KOPT-K1 (cell line): Measurements from ENCODE around the gene GFRA1.

ENCODE experiments used
- H3K27ac ChIP-seq: fragments of 200-600 bp; sonication (generic); 2 replicates; pipeline ENCODE4 v1.5.1; 2016; ENCODE audit warnings: antibody characterized with exemption, mild to moderate bottlenecking, low read depth, low read length; ENCODE audit not compliant: poor library complexity, severe bottlenecking
- H3K36me3 ChIP-seq: fragments of 200-600 bp; sonication (generic); 2 replicates; pipeline ENCODE4 v1.5.1; 2017; ENCODE audit warnings: antibody characterized with exemption, mild to moderate bottlenecking, low read length, moderate library complexity; ENCODE audit not compliant: insufficient read depth
- H3K9me3 ChIP-seq: fragments of 200-600 bp; sonication (generic); 2 replicates; pipeline ENCODE4 v1.5.1; 2017; ENCODE audit warnings: antibody characterized with exemption, low read length, mild to moderate bottlenecking; ENCODE audit not compliant: insufficient read depth, poor library complexity, severe bottlenecking

Gene GFRA1, protein sequence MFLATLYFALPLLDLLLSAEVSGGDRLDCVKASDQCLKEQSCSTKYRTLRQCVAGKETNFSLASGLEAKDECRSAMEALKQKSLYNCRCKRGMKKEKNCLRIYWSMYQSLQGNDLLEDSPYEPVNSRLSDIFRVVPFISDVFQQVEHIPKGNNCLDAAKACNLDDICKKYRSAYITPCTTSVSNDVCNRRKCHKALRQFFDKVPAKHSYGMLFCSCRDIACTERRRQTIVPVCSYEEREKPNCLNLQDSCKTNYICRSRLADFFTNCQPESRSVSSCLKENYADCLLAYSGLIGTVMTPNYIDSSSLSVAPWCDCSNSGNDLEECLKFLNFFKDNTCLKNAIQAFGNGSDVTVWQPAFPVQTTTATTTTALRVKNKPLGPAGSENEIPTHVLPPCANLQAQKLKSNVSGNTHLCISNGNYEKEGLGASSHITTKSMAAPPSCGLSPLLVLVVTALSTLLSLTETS

GRCh38 chr10:116272440-116273283 lies at the start of gene GFRA1:
TSS of gene GFRA1 (minus strand) at chr10:116273206. CDS start at chr10:116272029, 1,177 bp downstream.
- no peaks in the 10 kb centered on the region for H3K9me3 ChIP-seq
- H3K36me3 ChIP-seq = no peaks in the 10 kb centered on the region
- no peak within 1 kb of the TSS for H3K27ac ChIP-seq

GRCh38 chr10:116316503-116316902 lies 43.5 kb upstream of the GFRA1 start:
- H3K9me3 ChIP-seq = no peaks in the 10 kb centered on the region
- H3K36me3 ChIP-seq = no peaks in the 10 kb centered on the region
- H3K27ac ChIP-seq = no peak overlapping the region

DNA sequence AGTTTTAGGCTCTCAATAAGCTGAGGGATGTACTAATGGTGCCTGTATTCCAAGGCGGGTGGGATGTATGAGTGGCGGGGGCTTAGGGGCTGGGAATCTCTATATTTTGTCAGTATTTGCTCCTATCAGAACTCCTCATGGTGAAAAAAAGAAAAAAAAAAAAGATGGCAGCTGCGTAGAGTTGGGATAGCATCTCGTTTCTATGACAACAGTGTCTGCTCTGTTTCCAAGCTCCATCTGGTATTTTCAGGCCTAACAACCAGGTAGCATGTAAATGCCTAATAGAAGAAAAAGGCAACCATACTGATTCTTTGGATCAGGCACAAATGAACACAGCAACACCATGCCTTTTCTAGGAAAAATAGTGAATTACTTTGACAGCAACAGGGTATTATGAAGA lies 39.5 kb upstream of the GFRA1 start:
- Histone ChIP-seq H3K36me3 (no peaks in the 10 kb centered on the region), H3K27ac (no peak overlapping the region), H3K9me3 (no peaks in the 10 kb centered on the region)

GRCh38 chr10:116311706-116312490 lies 38.9 kb upstream of the GFRA1 start:
- H3K27ac ChIP-seq = no peak overlapping the region
- H3K36me3 ChIP-seq = no peaks in the 10 kb centered on the region
- H3K9me3 ChIP-seq = no peaks in the 10 kb centered on the region

DNA sequence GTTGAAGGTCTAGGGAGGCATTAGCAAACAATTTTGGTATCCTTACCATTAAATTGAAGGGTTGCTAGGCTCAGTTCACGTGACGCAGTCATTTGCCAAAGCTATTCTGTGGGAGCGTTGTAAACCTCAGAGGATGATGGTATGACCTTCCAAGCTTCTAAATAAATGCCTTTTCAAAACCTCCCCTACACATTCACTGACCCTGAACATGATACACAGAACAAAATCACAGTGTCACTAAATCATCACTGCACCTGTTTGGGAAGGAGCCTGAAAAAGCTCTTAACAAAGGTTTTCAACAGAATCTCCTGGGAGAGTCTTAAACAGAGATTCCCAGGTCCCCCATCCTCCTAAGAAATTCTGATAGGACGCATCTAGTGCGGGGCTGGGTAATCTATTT lies 38.0 kb upstream of the GFRA1 start:
- H3K36me3 ChIP-seq = no peaks in the 10 kb centered on the region
- no peaks in the 10 kb centered on the region for H3K9me3 ChIP-seq
- no peak overlapping the region for H3K27ac ChIP-seq

DNA sequence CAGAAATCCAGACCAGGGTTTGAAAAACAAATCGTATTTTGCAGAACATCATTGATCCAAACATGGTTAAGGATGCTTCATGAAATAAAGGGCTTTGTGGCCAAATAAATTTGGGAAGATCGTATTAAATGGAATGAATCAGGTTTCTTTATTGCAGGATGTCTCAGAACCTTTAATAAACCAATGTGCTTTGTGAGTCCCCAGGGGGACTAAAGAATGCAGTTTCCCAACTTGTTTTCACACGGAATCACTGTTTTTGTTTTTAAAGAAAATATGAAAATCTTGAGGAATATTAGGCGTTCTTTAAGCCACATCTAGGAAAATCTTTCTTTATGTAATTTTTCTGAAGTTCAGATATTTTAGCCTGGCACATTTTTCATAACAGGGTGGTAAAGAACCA lies 34.4 kb upstream of the GFRA1 start:
- no peaks in the 10 kb centered on the region for H3K36me3 ChIP-seq
- no peak overlapping the region for H3K27ac ChIP-seq
- H3K9me3 ChIP-seq = no peaks in the 10 kb centered on the region

DNA sequence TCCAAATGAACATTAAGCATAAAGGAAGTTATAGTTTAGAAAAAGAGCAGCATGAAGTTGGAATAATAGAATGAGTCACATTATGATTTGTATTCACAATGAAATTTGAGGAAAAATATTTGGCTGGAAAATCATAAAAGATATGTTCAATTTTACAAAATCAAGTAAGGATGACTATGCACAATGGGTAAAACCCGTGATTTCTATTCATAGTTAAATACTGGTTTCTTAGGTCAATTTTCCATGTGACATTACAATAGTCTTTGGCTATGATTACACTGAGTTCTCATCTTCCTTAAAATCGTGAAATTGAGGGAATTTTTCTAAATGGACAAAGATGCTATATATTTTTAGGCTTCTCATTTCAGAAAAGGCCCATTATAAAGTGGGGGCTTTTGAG lies 33.8 kb upstream of the GFRA1 start:
- H3K9me3 ChIP-seq = no peaks in the 10 kb centered on the region
- H3K27ac ChIP-seq = no peak overlapping the region
- H3K36me3 ChIP-seq = no peaks in the 10 kb centered on the region

- H3K27ac ChIP-seq = no peak overlapping the region
- H3K36me3 ChIP-seq = no peaks in the 10 kb centered on the region
- H3K9me3 ChIP-seq = no peaks in the 10 kb centered on the region
Measured at GRCh38 chr10:116304923-116305322, 31.9 kb upstream of the GFRA1 start.

DNA sequence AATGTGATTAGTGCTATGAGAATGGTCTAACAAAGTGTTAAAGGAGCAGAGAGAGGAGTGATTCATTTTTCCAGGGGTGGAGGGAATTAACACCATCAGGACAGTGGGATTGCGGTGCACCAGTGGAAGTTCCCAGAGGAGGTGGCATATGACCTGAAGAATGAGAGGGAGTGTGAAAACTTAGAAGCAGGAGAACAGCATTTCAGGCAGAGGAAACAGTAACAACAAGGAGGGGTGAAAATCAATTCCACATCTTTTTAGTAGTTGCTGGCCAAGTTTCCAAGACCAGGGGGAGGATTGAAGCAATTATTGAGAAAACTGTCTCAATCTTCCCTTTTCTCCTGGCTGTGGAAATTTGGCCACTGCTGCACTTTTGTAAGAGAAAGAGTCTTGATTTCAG lies 27.5 kb upstream of the GFRA1 start:
- no peaks in the 10 kb centered on the region for H3K36me3 ChIP-seq
- H3K27ac ChIP-seq = no peak overlapping the region
- no peaks in the 10 kb centered on the region for H3K9me3 ChIP-seq

- Histone ChIP-seq H3K36me3 (no peaks in the 10 kb centered on the region), H3K9me3 (no peaks in the 10 kb centered on the region), H3K27ac (no peak overlapping the region)
Measured at GRCh38 chr10:116298586-116298985, 25.6 kb upstream of the GFRA1 start.

- Histone ChIP-seq H3K27ac (no peak overlapping the region), H3K9me3 (no peaks in the 10 kb centered on the region), H3K36me3 (no peaks in the 10 kb centered on the region)
Measured at GRCh38 chr10:116296291-116296721, 23.3 kb upstream of the GFRA1 start.

- Histone ChIP-seq H3K9me3 (no peaks in the 10 kb centered on the region), H3K27ac (no peak overlapping the region), H3K36me3 (no peaks in the 10 kb centered on the region)
Measured at GRCh38 chr10:116292493-116292892, 19.5 kb upstream of the GFRA1 start.

DNA sequence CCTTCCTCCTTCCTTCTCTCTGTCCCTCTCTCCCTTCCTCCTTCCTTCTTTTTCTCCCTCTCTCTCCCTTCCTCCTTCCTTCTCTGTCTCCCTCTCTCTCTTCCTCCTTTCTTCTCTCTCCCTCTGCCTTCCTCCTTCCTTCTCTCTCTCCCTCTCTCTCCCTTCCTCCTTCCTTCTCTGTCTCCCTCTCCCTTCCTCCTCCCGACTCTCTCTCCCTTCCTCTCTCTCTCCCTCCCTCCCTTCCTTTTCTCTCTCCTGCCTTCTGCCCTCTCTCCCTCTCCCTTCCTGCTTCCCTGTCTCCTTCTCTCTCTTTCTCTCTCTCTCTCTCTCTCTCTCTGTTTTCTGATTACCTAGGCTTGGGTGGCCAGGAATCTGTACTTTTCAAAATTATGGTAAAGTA lies 16.6 kb upstream of the GFRA1 start:
- H3K27ac ChIP-seq = no peak overlapping the region
- H3K36me3 ChIP-seq = no peaks in the 10 kb centered on the region
- no peaks in the 10 kb centered on the region for H3K9me3 ChIP-seq

GRCh38 chr10:116287906-116288501 lies 15.0 kb upstream of the GFRA1 start:
- Histone ChIP-seq H3K27ac (no peak overlapping the region), H3K9me3 (no peaks in the 10 kb centered on the region), H3K36me3 (no peaks in the 10 kb centered on the region)
